A204.1 (cell line): Measurements from ENCODE around the gene NFE2.
A peak's percentile ranks its signal among the peaks of the same experiment; 100 is the strongest.
"Not testable (repeated sequence)": the region's sequence is repeated elsewhere in the genome, so short reads cannot be mapped to it uniquely, and the experiment has no call there.

Source experiments
- FAIRE-seq: peaks from 2 replicates; lab custom pipeline; 2012; peaks lifted over from hg19 to GRCh38; lab: Jason Lieb, UNC

The NFE2 gene

DNA sequence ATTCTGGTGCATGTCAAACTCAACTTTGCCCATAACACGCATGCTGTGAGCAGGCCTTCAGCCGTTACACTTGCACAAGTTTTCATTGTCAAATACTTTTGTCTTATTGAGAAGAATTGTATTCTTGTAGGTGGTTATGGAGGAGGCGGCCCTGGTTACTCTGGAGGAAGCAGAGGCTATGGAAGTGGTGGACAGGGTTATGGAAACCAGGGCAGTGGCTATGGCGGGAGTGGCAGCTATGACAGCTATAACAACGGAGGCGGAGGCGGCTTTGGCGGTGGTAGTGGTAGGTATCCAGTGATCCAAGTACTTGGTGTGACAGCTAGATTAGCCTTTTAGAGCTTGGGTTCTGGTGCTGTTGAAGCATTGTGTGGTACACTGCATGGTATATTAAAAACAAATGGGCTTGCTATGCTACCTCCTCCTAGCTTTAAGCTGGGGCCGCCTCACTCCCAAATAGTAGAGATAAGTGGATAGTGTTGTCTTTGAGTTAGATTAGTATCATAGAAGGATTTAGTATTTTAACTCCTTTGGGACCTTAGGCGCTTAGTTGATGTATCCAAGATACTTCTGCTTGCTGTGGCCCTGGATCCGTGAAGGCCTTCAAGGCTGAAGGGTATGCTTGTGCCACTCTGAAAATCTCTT, 17.7 kb downstream of the NFE2 start:
- FAIRE-seq, result no peak

- not testable (repeated sequence) for FAIRE-seq
Measured at GRCh38 chr12:54281694-54282093, 19.1 kb downstream of the NFE2 start.

DNA sequence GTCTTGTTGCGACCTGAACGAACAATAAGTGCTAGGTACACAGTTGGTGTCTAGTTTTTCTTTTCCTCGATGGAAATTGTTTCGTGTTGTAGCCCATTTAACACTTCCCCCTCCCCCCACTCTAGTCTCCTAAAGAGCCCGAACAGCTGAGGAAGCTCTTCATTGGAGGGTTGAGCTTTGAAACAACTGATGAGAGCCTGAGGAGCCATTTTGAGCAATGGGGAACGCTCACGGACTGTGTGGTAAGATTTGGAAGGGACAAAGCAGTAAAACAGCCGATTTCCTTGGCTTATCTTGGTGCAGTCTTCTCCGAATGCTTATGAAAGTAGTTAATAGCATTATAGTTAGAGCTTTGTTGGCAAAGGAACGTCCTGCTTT, 19.6 kb downstream of the NFE2 start:
- FAIRE-seq, result not testable (repeated sequence)

DNA sequence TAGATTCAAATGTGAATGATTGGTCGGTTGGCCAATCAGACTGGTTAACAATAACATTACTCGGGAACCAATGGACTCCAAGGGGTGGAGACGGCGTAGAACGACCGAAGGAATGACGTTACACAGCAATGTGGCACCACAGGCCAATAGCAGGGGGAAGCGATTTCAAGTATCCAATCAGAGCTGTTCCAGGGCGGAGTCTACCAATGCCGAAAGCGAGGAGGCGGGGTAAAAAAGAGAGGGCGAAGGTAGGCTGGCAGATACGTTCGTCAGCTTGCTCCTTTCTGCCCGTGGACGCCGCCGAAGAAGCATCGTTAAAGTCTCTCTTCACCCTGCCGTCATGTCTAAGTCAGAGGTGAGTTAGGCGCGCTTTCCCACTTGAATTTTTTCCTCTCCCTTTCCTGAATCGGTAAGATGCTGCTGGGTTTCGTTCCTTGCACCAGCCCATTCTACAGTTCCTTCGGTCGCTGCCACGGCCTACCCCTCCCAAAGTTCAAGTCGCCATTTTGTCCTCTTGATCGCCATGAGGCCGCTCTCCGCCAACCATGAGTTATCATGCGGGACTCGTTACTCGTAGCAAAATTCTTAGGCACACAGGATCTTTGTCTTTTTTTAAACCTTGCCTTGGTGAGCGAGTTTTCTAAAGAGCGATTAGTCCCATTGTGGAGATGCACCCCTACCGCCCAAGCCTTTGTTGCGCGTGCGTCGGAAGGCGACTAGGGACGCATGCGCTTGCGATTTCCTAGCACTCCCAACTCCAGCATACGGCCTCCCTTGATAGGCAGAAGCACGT, 20.2 kb downstream of the NFE2 start, which contains the start of gene HNRNPA1:
TSS of gene HNRNPA1 (plus strand) at position 259 of the 793 bp plus-strand sequence. CDS start at position 341, 82 bp downstream.
- FAIRE-seq, result peak; percentile 98

GRCh38 chr12:54279632-54280467, 21.0 kb downstream of the NFE2 start, which contains the start of gene CBX5:
CBX5 (minus strand) TSS chr12:54280122; CDS start chr12:54257650, 22,472 bp downstream.
- peak; percentile 60 for FAIRE-seq

- FAIRE-seq, result no peak
Measured at GRCh38 chr12:54279227-54279631, 21.6 kb downstream of the NFE2 start.

- no peak for FAIRE-seq
Measured at GRCh38 chr12:54277823-54278276, 23.0 kb downstream of the NFE2 start.

- no peak for FAIRE-seq
Measured at GRCh38 chr12:54276368-54276767, 24.4 kb downstream of the NFE2 start.

GRCh38 chr12:54273981-54274380, 26.8 kb downstream of the NFE2 start:
- no peak for FAIRE-seq

DNA sequence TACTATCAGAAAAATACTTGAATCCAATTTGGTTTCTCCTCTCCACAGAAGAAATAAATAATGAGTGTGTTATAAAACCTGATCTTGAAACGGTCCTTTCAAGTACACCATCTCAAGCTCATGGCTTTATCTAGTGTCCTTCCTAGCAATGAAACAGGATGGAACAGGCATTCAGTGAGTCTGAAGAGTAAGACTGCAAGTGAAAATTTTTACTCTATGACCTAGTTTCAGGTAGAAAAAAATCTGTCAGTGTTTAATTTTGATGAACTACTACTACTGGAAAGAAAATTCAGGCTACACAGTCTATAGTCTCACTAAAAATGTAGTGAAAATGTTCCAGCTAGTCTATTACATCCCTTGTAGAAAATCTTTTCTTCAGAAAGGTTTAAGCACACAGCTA, 28.6 kb downstream of the NFE2 start:
- FAIRE-seq, result no peak

DNA sequence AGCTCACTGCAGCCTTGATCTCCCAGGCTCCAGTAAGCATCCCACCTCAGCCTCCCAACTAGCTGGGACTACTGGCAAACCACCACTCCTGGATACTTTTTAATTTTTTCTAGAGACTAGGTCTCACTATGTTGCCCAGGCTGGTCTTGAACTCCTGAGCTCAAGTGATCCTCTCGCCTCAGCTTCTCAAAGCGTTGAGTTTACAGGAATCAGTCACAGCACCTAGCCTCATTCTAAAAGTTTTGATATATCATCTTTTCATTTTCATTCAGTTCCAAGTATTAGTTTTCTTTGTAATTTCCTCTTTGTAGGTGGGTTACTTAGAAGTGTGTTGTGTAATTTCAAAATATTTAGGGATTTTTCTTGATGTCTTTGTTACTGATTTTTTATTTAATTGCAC, 30.5 kb downstream of the NFE2 start:
- FAIRE-seq, result no peak

DNA sequence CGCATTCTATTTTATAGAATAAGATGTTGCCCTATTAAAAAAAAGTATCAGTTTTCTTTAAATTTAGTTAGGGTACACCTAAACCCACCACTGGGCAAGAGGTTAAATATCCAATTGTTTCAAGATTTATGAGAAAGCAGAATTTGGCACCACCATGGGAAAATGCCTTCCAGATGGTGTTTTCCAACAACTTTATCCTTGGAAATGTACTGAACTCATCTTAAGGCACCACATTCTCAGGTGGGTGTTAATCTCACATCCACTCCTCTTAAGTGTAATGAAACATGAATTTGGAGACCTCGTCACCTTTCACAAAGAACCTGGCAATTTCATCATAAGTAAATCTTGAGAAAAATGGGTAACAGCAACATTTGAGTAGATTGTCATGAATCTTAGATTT, 34.0 kb downstream of the NFE2 start:
- FAIRE-seq, result no peak

GRCh38 chr12:54265364-54265812, 35.4 kb downstream of the NFE2 start:
- FAIRE-seq, result no peak

GRCh38 chr12:54262403-54262925, 38.4 kb downstream of the NFE2 start:
- peak; percentile 90 for FAIRE-seq

- peak; percentile 93 for FAIRE-seq
Measured at GRCh38 chr12:54261815-54262402, 38.9 kb downstream of the NFE2 start.

DNA sequence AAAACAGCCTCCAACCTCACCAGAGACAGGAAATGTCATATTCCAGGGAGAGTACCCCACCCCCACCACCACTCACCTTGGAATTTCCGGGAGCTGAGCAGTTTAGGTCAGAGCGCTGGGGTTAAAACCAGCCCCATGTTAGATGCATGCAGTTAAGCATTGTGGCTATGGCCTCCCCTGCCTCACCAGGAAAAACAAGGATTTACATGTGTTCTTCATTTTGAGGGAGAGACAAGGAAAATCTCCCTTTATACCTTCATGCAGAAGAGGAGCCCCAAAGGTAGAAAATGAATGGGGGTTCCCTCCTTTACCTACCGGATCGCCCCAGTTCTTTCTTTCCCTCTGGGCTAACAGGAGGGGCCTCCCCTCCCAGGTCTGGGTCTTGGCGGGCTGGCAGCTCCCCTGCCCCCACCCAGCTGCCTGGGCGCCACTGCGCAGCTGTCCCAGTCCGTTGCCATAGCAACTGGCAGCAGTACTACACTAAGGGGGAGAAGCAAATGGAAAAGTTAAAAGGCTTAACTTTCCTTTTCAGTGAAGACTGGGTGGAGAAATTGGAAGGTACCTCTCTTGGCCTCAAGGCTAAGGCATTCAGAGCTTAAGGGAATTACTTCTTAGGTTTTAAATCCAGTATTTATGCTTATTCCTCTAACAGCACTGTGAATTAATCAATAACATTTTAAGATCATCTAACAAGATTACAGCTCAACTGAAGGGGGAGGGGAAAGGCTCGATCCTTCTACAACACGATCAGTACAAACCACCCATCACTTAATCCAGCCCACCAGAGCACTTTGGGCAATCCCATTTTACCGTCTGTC, 41.4 kb downstream of the NFE2 start:
- FAIRE-seq, result no peak

- FAIRE-seq, result peak; percentile 100
Measured at GRCh38 chr12:54258201-54258681, 42.6 kb downstream of the NFE2 start.

DNA sequence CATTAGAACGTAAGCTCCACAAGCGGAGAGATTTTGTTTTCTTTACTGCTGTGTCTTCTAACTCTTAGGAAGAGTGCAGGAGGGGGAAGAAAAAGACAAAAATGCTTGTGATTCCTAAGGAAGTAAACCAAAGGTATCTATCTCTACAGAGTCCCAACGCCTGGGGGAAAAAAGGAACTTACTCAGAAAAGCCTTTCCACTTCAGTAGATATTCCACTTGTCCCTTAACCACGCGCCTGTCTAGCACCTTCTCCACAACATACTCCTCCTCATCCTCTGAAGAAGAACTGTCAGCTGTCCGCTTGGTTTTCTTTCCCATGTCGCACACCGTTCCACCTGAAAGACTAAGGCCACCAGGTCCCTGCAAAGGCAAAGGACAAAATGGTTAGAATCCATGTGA, 43.5 kb downstream of the NFE2 start:
- FAIRE-seq, result peak; percentile 57

DNA sequence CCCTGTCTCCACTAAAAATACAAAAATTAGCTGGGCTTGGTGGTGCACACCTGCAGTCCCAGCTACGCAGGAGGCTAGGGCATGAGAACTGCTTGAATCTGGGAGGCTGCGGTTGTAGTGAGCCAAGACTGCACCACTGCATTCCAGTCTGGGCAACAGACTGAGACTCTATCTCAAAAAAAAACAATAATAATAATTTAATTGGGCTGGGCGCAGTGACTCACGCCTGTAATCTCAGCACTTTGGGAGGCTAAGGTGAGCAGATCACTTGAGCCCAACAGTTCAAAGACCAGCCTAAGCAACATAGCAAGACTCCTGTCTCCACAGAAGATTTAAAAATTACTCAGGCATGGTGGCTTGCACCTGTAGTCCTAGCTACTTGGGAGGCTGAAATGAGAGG, 47.6 kb downstream of the NFE2 start:
- no peak for FAIRE-seq

DNA sequence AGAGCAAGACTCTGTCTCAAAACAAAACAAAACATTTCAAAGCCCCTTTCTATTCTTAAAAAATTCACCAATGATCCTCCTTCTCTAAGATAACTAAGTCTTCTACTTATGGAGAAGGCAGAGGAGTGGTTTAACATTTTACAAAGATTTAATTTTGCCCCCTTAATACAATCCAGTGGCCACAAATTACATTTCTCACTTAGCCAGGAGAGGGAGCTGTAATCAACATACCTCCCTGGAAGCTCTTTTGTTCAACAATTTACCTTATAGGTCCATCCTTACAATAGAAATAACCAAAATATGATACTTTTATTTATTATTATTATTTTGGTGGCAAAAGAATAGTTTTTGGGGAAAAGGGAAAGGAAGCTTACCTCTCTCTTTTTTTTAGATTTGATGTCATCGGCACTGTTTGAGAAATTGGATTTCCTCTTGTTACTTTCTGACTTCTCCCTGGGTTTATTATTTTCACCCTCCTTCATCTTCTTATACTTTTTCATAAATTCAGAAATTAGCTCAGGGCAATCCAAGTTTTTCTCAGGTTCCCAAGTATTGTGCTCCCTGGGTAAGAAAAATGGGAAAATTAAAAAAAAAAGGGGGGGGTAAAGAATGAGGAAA, 49.0 kb downstream of the NFE2 start:
- peak; percentile 95 for FAIRE-seq
